GM18867 (cell line): ENCODE measurements around the gene SP3.
A peak's percentile ranks its signal among the peaks of the same experiment; 100 is the strongest.

Experiments used
- ATAC-seq: cut with Tn5 transposase; IDR thresholded peaks from one replicate; pipeline ENCODE4 v1.9.1; 2021; ENCODE audit warnings: mild to moderate bottlenecking, moderate library complexity; ENCODE audit not compliant: unreplicated experiment

Gene SP3

GRCh38 chr2:173997269-173997668 is 32.1 kb upstream of the SP3 start:
- peak; percentile 94 for ATAC-seq

- no peak for ATAC-seq
Observed at GRCh38 chr2:173996766-173997165, 31.6 kb upstream of the SP3 start.

- ATAC-seq: no peak
Observed at GRCh38 chr2:173993459-173993858, 28.3 kb upstream of the SP3 start.

- ATAC-seq: peak; percentile 17
Observed at GRCh38 chr2:173991856-173992588, 26.8 kb upstream of the SP3 start.

- peak; percentile 78 for ATAC-seq
Observed at GRCh38 chr2:173990970-173991819, 26.0 kb upstream of the SP3 start.

- no peak for ATAC-seq
Observed at GRCh38 chr2:173990245-173990644, 25.1 kb upstream of the SP3 start.

GRCh38 chr2:173989884-173990215 is 24.7 kb upstream of the SP3 start:
- ATAC-seq: no peak

GRCh38 chr2:173989160-173989883 is 24.1 kb upstream of the SP3 start:
- no peak for ATAC-seq

GRCh38 chr2:173986805-173987204 is 21.6 kb upstream of the SP3 start:
- no peak for ATAC-seq

- no peak for ATAC-seq
Observed at GRCh38 chr2:173985605-173985992, 20.4 kb upstream of the SP3 start.

GRCh38 chr2:173984866-173985604 is 19.9 kb upstream of the SP3 start:
- ATAC-seq: no peak

- no peak for ATAC-seq
Observed at GRCh38 chr2:173983391-173983871, 18.3 kb upstream of the SP3 start.

GRCh38 chr2:173982918-173983317 is 17.7 kb upstream of the SP3 start:
- no peak for ATAC-seq

- ATAC-seq: no peak
Observed at GRCh38 chr2:173982182-173982714, 17.1 kb upstream of the SP3 start.

GRCh38 chr2:173981520-173981919 is 16.3 kb upstream of the SP3 start:
- ATAC-seq: no peak

GRCh38 chr2:173979751-173980351 is 14.7 kb upstream of the SP3 start:
- no peak for ATAC-seq

GRCh38 chr2:173978447-173978846 is 13.3 kb upstream of the SP3 start:
- ATAC-seq: no peak

- ATAC-seq: no peak
Observed at GRCh38 chr2:173972636-173973035, 7.5 kb upstream of the SP3 start.

GRCh38 chr2:173972165-173972564 is 7.0 kb upstream of the SP3 start:
- ATAC-seq: no peak

GRCh38 chr2:173970516-173970924 is 5.3 kb upstream of the SP3 start:
- no peak for ATAC-seq
